ENCODE results near the gene C1GALT1. TPM values are rescaled to one million over a fixed set of nuclear protein-coding genes. Genes with fewer than 3 reads are reported as not detected.

Gene C1GALT1
- total and polyA plus RNA-seq, 2 experiments from 2014 or later, result 38.7 to 71.8 TPM

GRCh38 chr7:7247658-7248057 lies 65.3 kb downstream of the C1GALT1 start:
- Histone ChIP-seq H2AFZ (no peak overlapping the region), H3K4me3 (no peak overlapping the region), H3K9me3 (ENCODE audit: low read depth) (no peaks in the 10 kb centered on the region), H3K27ac (no peak overlapping the region), H3K4me2 (no peak overlapping the region), H4K20me1 (ENCODE audit: insufficient read depth, poor library complexity, severe bottlenecking) (no peaks in the 10 kb centered on the region), H3K4me1 (ENCODE audit: insufficient read depth) (no peaks in the 10 kb centered on the region), H3K9me2 (replicated peaks; ENCODE audit: insufficient read depth) (no peaks in the 10 kb centered on the region), H3K27me3 (no peaks in the 10 kb centered on the region), H3K36me3 (replicated peaks; ENCODE audit: insufficient read depth, low read depth) (no peaks in the 10 kb centered on the region), H3K79me2 (no peaks in the 10 kb centered on the region)
- WGBS (ENCODE audit: low lambda C conversion rate, missing lambda C conversion rate), result 94% methylated on average over 1 of the region's 1 CpG
- DNase-seq (ENCODE audit: low spot score), result no peak
- TF ChIP-seq EZH2phosphoT487 (IDR thresholded peaks at IDR 0.05; ENCODE audit: low read depth, severe bottlenecking, unreplicated experiment), result no peak
- TF ChIP-seq EZH2 (IDR thresholded peaks at IDR 0.05; ENCODE audit: borderline replicate concordance), result no peak
- no peak for TF ChIP-seq CTCF (IDR thresholded peaks at IDR 0.05; ENCODE audit: poor library complexity)

- H3K79me2 ChIP-seq, result no peaks in the 10 kb centered on the region
- H3K36me3 ChIP-seq (replicated peaks; ENCODE audit: insufficient read depth, low read depth), result no peaks in the 10 kb centered on the region
- no peaks in the 10 kb centered on the region for H3K4me1 ChIP-seq (ENCODE audit: insufficient read depth)
- H3K4me2 ChIP-seq, result no peak overlapping the region
- no peak overlapping the region for H2AFZ ChIP-seq
- no peaks in the 10 kb centered on the region for H3K9me2 ChIP-seq (replicated peaks; ENCODE audit: insufficient read depth)
- no peak overlapping the region for H3K4me3 ChIP-seq
- H3K9me3 ChIP-seq (ENCODE audit: low read depth), result no peaks in the 10 kb centered on the region
- TF ChIP-seq CTCF (IDR thresholded peaks at IDR 0.05; ENCODE audit: poor library complexity) (no peak), EZH2phosphoT487 (IDR thresholded peaks at IDR 0.05; ENCODE audit: low read depth, severe bottlenecking, unreplicated experiment) (no peak)
- no peaks in the 10 kb centered on the region for H3K27me3 ChIP-seq
- WGBS (ENCODE audit: low lambda C conversion rate, missing lambda C conversion rate), result 78% methylated on average over 2 of the region's 2 CpGs
- no peaks in the 10 kb centered on the region for H4K20me1 ChIP-seq (ENCODE audit: insufficient read depth, poor library complexity, severe bottlenecking)
- no peak overlapping the region for H3K27ac ChIP-seq
- DNase-seq (ENCODE audit: low spot score), result no peak
Observed at GRCh38 chr7:7249814-7250213, 67.5 kb downstream of the C1GALT1 start.

GRCh38 chr7:7251742-7252141 lies 69.4 kb downstream of the C1GALT1 start:
- Histone ChIP-seq H3K9me3 (ENCODE audit: low read depth) (no peaks in the 10 kb centered on the region), H3K27ac (no peak overlapping the region), H3K36me3 (replicated peaks; ENCODE audit: insufficient read depth, low read depth) (no peaks in the 10 kb centered on the region), H3K4me2 (no peak overlapping the region), H3K27me3 (no peaks in the 10 kb centered on the region), H3K79me2 (no peaks in the 10 kb centered on the region), H3K4me3 (no peak overlapping the region), H2AFZ (no peak overlapping the region), H3K9me2 (replicated peaks; ENCODE audit: insufficient read depth) (no peaks in the 10 kb centered on the region), H4K20me1 (ENCODE audit: insufficient read depth, poor library complexity, severe bottlenecking) (no peaks in the 10 kb centered on the region), H3K4me1 (ENCODE audit: insufficient read depth) (peaks cover 6% of the 10 kb centered on the region)
- no peak for DNase-seq (ENCODE audit: low spot score)
- WGBS (ENCODE audit: low lambda C conversion rate, missing lambda C conversion rate), result 86% methylated on average over 2 of the region's 2 CpGs
- TF ChIP-seq EZH2phosphoT487 (IDR thresholded peaks at IDR 0.05; ENCODE audit: low read depth, severe bottlenecking, unreplicated experiment) (no peak), EZH2 (IDR thresholded peaks at IDR 0.05; ENCODE audit: borderline replicate concordance) (no peak), CTCF (IDR thresholded peaks at IDR 0.05; ENCODE audit: poor library complexity) (no peak)

GRCh38 chr7:7254319-7254718 lies 72.0 kb downstream of the C1GALT1 start:
- Histone ChIP-seq H3K9me2 (replicated peaks; ENCODE audit: insufficient read depth) (no peaks in the 10 kb centered on the region), H3K27me3 (no peaks in the 10 kb centered on the region), H2AFZ (no peak overlapping the region), H3K4me3 (no peak overlapping the region), H3K79me2 (no peaks in the 10 kb centered on the region), H3K27ac (peak overlapping the region; percentile 37), H3K4me2 (no peak overlapping the region), H3K36me3 (replicated peaks; ENCODE audit: insufficient read depth, low read depth) (no peaks in the 10 kb centered on the region), H3K9me3 (ENCODE audit: low read depth) (no peaks in the 10 kb centered on the region), H4K20me1 (ENCODE audit: insufficient read depth, poor library complexity, severe bottlenecking) (no peaks in the 10 kb centered on the region), H3K4me1 (ENCODE audit: insufficient read depth) (peaks cover 6% of the 10 kb centered on the region)
- TF ChIP-seq CTCF (IDR thresholded peaks at IDR 0.05; ENCODE audit: poor library complexity) (no peak), EZH2 (IDR thresholded peaks at IDR 0.05; ENCODE audit: borderline replicate concordance) (no peak), EZH2phosphoT487 (IDR thresholded peaks at IDR 0.05; ENCODE audit: low read depth, severe bottlenecking, unreplicated experiment) (no peak)
- WGBS (ENCODE audit: low lambda C conversion rate, missing lambda C conversion rate), result 86% methylated on average over 2 of the region's 2 CpGs
- DNase-seq (ENCODE audit: low spot score), result no peak

Measured in hepatocyte (in vitro differentiated cells).